K562 (cell line): ENCODE results near the gene SEC61A1. TPM values are rescaled to one million over a fixed set of nuclear protein-coding genes. Genes with fewer than 3 reads are reported as not detected.

Experiments used
- ATAC-seq: fragments of 200-7000 bp; cut with Tn5 transposase; 3 replicates; pipeline ENCODE4 v1.9.1; 2020; ENCODE audit warnings: moderate library complexity
- BruUV-seq: library from RNA; stranded (reverse); fragments of 400-500 nt; replicated peaks from 2 replicates; lab custom pipeline; 2021; lab: Mats Ljungman, UMichigan
- CTCF ChIA-PET: fragments of 300-600 bp; formaldehyde crosslinking; extraction: SDS; loops from one replicate; lab custom pipeline; 2021; ENCODE audit warnings: low intra/inter-chr PET ratio; lab: Yijun Ruan, JAX
- POLR2A ChIA-PET: fragments of 300-600, 350-650 bp; sonication (Branson Sonifier 250); formaldehyde crosslinking; extraction: SDS; loops from one replicate; lab custom pipeline; 2021; ENCODE audit warnings: antibody characterized with exemption, inconsistent platforms; lab: Yijun Ruan, JAX
- DNase-seq, 4 experiments: peaks; one replicate each; pipeline versions ENCODE4 v3.0.0 to v3.0.0-alpha.2; 2011 to 2018; ENCODE audit warnings: low spot score in 3 of 4, mixed read lengths in 3 of 4; ENCODE audit errors: extremely low read depth in 1 of 4
- FAIRE-seq: peaks from 2 replicates; lab custom pipeline; 2011; peaks lifted over from hg19 to GRCh38; lab: Jason Lieb, UNC
- H2AFZ ChIP-seq: 2 replicates; pipeline ENCODE4 v1.6.0; 2011; ENCODE audit warnings: low read depth, low read length, control low read depth, inconsistent platforms
- H3K27ac ChIP-seq: fragments of 200-600 bp; 3 replicates; pipeline ENCODE4 v1.8.0; 2011; ENCODE audit warnings: low read depth, mild to moderate bottlenecking, control low read depth, inconsistent platforms, low read length, moderate library complexity, mixed read lengths; ENCODE audit errors: extremely low read depth
- H3K27me3 ChIP-seq, 2 experiments: fragments of 300-600 bp in 1 of 2; 2 replicates in 1 of 2; 3 replicates in 1 of 2; pipeline versions ENCODE4 v1.6.0 to v1.8.0; 2011; ENCODE audit warnings: inconsistent platforms in 2 of 2, low read length in 2 of 2, mild to moderate bottlenecking in 1 of 2, mixed read lengths in 1 of 2, moderate library complexity in 1 of 2; ENCODE audit not compliant: control insufficient read depth in 2 of 2, insufficient read depth in 2 of 2
- H3K36me3 ChIP-seq: fragments of 300-600 bp; 3 replicates; pipeline ENCODE4 v1.8.0; 2011; ENCODE audit warnings: mild to moderate bottlenecking, low read length, inconsistent platforms; ENCODE audit not compliant: control insufficient read depth, insufficient read depth
- H3K4me1 ChIP-seq, 2 experiments: fragments of 200-600 bp in 1 of 2; replicated peaks in 1 of 2; 2 replicates in 1 of 2; 3 replicates in 1 of 2; pipeline versions ENCODE4 v1.5.1 to v1.8.0; 2011; ENCODE audit warnings: inconsistent platforms in 2 of 2, low read length in 2 of 2, mild to moderate bottlenecking in 1 of 2, mixed read lengths in 1 of 2, moderate library complexity in 1 of 2; ENCODE audit not compliant: control insufficient read depth in 2 of 2, insufficient read depth in 2 of 2
- H3K4me2 ChIP-seq: 2 replicates; pipeline ENCODE4 v1.6.1; 2011; ENCODE audit warnings: low read length, control low read depth, inconsistent platforms, mixed read lengths; ENCODE audit not compliant: insufficient read depth
- H3K4me3 ChIP-seq: fragments of 200-600 bp; sonication (generic), shearing (Covaris generic); 2 replicates; pipeline ENCODE4 v1.5.1; 2016; ENCODE audit warnings: control low read depth, inconsistent platforms
- H3K79me2 ChIP-seq: fragments of 200-600 bp; 3 replicates; pipeline ENCODE4 v1.8.0; 2011; ENCODE audit warnings: low read length, inconsistent platforms; ENCODE audit not compliant: control insufficient read depth, insufficient read depth
- H3K9ac ChIP-seq, 2 experiments: 2 replicates each; pipeline versions ENCODE4 v1.6.0 to v1.6.1; 2011; ENCODE audit warnings: low read depth in 2 of 2, low read length in 2 of 2, control low read depth in 1 of 2, inconsistent platforms in 1 of 2, mild to moderate bottlenecking in 1 of 2, mixed read lengths in 1 of 2; ENCODE audit not compliant: insufficient read depth in 1 of 2
- H3K9me1 ChIP-seq: one replicate; pipeline ENCODE4 v1.6.0; 2011; ENCODE audit warnings: inconsistent platforms, mild to moderate bottlenecking, low read length, moderate library complexity; ENCODE audit not compliant: control insufficient read depth, insufficient read depth
- H3K9me3 ChIP-seq: replicated peaks from 2 replicates; pipeline ENCODE4 v1.5.1; 2011; ENCODE audit warnings: low read depth, low read length, inconsistent platforms; ENCODE audit not compliant: control insufficient read depth, insufficient read depth
- H4K20me1 ChIP-seq: replicated peaks from 2 replicates; pipeline ENCODE4 v1.6.1; 2011; ENCODE audit warnings: low read length, inconsistent platforms, mixed read lengths; ENCODE audit not compliant: control insufficient read depth, insufficient read depth
- IFI16 ChIP-seq: fragments of 250-450 bp; sonication (Bioruptor Pico); IDR thresholded peaks from 2 replicates; pipeline ENCODE4 v2.1.2; 2022; ENCODE audit warnings: mild to moderate bottlenecking, inconsistent platforms
- KAT7 ChIP-seq: sonication (generic); formaldehyde crosslinking; IDR thresholded peaks from 2 replicates; pipeline ENCODE4 v1.8.0; 2022; ENCODE audit warnings: missing genetic modification reagents, mild to moderate bottlenecking, borderline replicate concordance
- PRMT5 ChIP-seq: sonication (generic); formaldehyde crosslinking; IDR thresholded peaks from 2 replicates; pipeline ENCODE4 v1.5.0; 2020; ENCODE audit warnings: missing genetic modification reagents
- SMARCE1 ChIP-seq: fragments of 450-650 bp; IDR thresholded peaks from 2 replicates; pipeline ENCODE4 v1.7.1; 2016; ENCODE audit warnings: mild to moderate bottlenecking
- XRCC4 ChIP-seq: IDR thresholded peaks from one replicate; pipeline ENCODE4 v1.6.1; 2011; ENCODE audit not compliant: insufficient read depth, insufficient read length; ENCODE audit errors: extremely low read depth
- ZNF431 ChIP-seq: sonication (generic); formaldehyde crosslinking; IDR thresholded peaks from 2 replicates; pipeline ENCODE4 v1.8.0; 2022; ENCODE audit warnings: mild to moderate bottlenecking, missing genetic modification reagents
- ZNF780A ChIP-seq: fragments of 250-450 bp; sonication (Bioruptor Pico); IDR thresholded peaks from 2 replicates; pipeline ENCODE4 v1.5.0; 2021; ENCODE audit warnings: mild to moderate bottlenecking
- WGBS: fragments of 100-300 bp; shearing (Covaris generic); methylation state at CpG from one replicate; pipeline ENCODE4 v1.1.6; 2016; ENCODE audit warnings: low coverage, mixed read lengths; ENCODE audit not compliant: insufficient coverage; ENCODE audit errors: missing lambda C conversion rate; 5-methylcytosine and 5-hydroxymethylcytosine counted together
- in situ Hi-C: fragments of 300-500 bp; cut with MboI; formaldehyde crosslinking; loops from 4 replicates; pipeline ENCODE4 v1.15.0; 2018; ENCODE audit warnings: inconsistent platforms, mixed read lengths
- intact Hi-C: fragments of 100-400 bp; cut with micrococcal nuclease; formaldehyde crosslinking; loops from 2 replicates; pipeline ENCODE4 v1.14.2; 2022
- polyA plus RNA-seq, 8 experiments: library from polyadenylated mRNA; depleted of rRNA in 4 of 8; stranded (reverse) in 5 of 8; unstranded in 3 of 8; fragments of >200 nt; fragmentation: Nextera tagmentation in 2 of 8; fragmentation: Illumina TruSeq in 1 of 8; extraction: Ambion mirVana in 2 of 8; extraction: Trizol in 1 of 8; gene quantifications; 2 replicates each; pipeline versions ENCODE4 v1.2.1 to v1.2.3, GENCODE V29; 2011 to 2014; ENCODE audit warnings: inconsistent platforms in 1 of 8, missing spikeins in 1 of 8
- total RNA-seq, 7 experiments: library from RNA; depleted of rRNA in 6 of 7; stranded (reverse); fragments of >200 nt in 6 of 7; fragmentation: Illumina TruSeq in 2 of 7; extraction: Trizol in 2 of 7; gene quantifications; 2 replicates each; pipeline versions ENCODE4 v1.2.1 to v1.2.3, GENCODE V29; 2011 to 2021; ENCODE audit warnings: low replicate concordance in 1 of 7
- TF ChIP-seq, protein P1 (sequence below), 3 experiments: fragments of 200-800 bp in 1 of 3; fragments of 250-450 bp in 1 of 3; fragments of 450-650 bp in 1 of 3; sonication (Bioruptor Pico) in 1 of 3; sonication (Bioruptor generic) in 1 of 3; formaldehyde crosslinking in 1 of 3; IDR thresholded peaks; 2 replicates each; pipeline versions ENCODE4 v1.6.1 to v1.8.0; 2016 to 2022; ENCODE audit warnings: mild to moderate bottlenecking in 2 of 3, missing genetic modification characterization in 2 of 3, missing compliant biosample characterization in 1 of 3, moderate library complexity in 1 of 3

Gene SEC61A1
- total and polyA plus RNA-seq, 9 of the 15 experiments (the other 6 are each of a cell fraction or from before 2014, with no cell fraction given): 1.9 to 140 (median 79.1) TPM

DNA sequence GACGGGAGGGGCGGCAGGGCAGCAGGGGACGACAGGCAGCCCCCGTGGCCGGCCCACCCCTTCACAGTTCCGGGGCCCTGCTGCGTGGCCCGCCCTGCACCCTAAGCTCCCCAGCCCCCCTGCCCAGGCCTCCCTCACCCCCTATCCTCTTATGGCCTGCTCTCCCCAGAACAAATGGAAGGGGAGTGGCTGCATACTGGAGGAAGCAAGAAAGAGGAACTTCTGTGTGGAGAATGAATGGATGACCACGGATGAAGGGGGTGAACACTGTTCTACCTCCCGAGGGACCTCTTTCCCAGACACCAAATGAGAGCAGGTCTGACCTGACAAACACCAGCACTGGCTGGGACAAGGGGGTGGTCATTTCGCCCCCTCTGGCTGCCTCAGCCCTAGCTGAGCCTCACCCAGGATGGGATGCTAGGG lies 25.0 kb downstream of the SEC61A1 start (continued):
- TF ChIP-seq, protein P1, sequence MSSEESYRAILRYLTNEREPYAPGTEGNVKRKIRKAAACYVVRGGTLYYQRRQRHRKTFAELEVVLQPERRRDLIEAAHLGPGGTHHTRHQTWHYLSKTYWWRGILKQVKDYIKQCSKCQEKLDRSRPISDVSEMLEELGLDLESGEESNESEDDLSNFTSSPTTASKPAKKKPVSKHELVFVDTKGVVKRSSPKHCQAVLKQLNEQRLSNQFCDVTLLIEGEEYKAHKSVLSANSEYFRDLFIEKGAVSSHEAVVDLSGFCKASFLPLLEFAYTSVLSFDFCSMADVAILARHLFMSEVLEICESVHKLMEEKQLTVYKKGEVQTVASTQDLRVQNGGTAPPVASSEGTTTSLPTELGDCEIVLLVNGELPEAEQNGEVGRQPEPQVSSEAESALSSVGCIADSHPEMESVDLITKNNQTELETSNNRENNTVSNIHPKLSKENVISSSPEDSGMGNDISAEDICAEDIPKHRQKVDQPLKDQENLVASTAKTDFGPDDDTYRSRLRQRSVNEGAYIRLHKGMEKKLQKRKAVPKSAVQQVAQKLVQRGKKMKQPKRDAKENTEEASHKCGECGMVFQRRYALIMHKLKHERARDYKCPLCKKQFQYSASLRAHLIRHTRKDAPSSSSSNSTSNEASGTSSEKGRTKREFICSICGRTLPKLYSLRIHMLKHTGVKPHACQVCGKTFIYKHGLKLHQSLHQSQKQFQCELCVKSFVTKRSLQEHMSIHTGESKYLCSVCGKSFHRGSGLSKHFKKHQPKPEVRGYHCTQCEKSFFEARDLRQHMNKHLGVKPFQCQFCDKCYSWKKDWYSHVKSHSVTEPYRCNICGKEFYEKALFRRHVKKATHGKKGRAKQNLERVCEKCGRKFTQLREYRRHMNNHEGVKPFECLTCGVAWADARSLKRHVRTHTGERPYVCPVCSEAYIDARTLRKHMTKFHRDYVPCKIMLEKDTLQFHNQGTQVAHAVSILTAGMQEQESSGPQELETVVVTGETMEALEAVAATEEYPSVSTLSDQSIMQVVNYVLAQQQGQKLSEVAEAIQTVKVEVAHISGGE (CRISPR knock-in tag; IDR thresholded peaks at IDR 0.05): peak in 1 of 3 experiments; percentile 79; a peak in 2 of 6 replicates
- TF ChIP-seq, all 486 proteins: peak for 12

DNA sequence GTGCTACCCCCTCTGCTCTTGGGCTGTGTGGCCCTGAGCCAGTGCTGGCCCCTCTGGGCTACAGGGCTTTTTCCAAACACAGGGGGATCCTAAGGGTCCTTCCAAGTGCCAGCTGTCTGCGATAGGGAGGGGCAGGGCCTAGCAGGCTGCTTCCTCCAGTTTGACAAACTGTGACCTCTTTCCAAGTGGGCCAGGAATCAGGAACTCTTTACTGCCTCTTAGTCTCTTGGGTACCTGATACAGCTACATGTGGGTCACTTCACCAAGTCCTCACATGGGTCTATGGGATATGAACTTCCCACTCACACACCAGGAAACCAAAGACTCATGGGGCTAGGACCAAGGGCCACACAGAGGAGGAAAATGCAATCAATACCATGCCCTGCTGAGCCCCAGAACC lies 25.4 kb downstream of the SEC61A1 start:
- no TSS peak for BruUV-seq
- DNase-seq (no peak), ATAC-seq (no peak), FAIRE-seq (no peak)
- H3K9me1 ChIP-seq: peaks cover 3% of the 10 kb centered on the region
- H3K79me2 ChIP-seq: peaks cover 30% of the 10 kb centered on the region; the same call in 2 of the 3 replicates
- POLR2A ChIA-PET: interaction anchor here (0.7 to 1.1 kb wide), 3 partner anchors 18 to 51 kb away, joined by 3 to 4 read pairs (median 3); no protein-coding TSS in a partner anchor
- H3K36me3 ChIP-seq: peaks cover 72% of the 10 kb centered on the region
- in situ Hi-C loops (no loop called here), intact Hi-C loops (loop anchor here (2.0 to 10.0 kb wide), 2 partner anchors 47 to 417 kb away; partner anchors contain the start of gene GATA2)
- no CpG with 5 or more reads among the region's 1 CpG for WGBS
- CTCF ChIA-PET: no interaction called here
- H3K9ac ChIP-seq: peak overlapping the region; percentile 62 to 89
- H3K4me1 ChIP-seq: peaks cover 41 to 56% of the 10 kb centered on the region in 2 experiments
- H2AFZ ChIP-seq: peak overlapping the region; percentile 55; the same call in 1 of the 2 replicates
- peak overlapping the region; percentile 47; the same call in 1 of the 2 replicates for H3K4me3 ChIP-seq
- no peaks in the 10 kb centered on the region for H3K9me3 ChIP-seq
- H3K27me3 ChIP-seq: no peaks in the 10 kb centered on the region
- TF ChIP-seq XRCC4 (no peak), IFI16 (no peak), ZNF431 (CRISPR knock-in tag) (no peak), SMARCE1 (no peak; the same call in 1 of the 2 replicates), ZNF780A (no peak), KAT7 (peak; percentile 42; the same call in 1 of the 2 replicates), PRMT5 (CRISPR knock-in tag) (no peak)
- peak overlapping the region; percentile 96 for H3K27ac ChIP-seq
- H3K4me2 ChIP-seq: peak overlapping the region; percentile 78
- peaks cover 10% of the 10 kb centered on the region; the same call in 1 of the 2 replicates for H4K20me1 ChIP-seq
